ENCODE results near the gene ATP6V1G2.

ATP6V1G2 gene

GRCh38 chr6:31533455-31533841 is 13.0 kb downstream of the ATP6V1G2 start:
- in situ Hi-C loops (cut with MboI; ENCODE audit: low pct_unique_long_range_greater_than_20kb, low sequenced_read_pairs, unreplicated experiment) = no loop called here
- no peak for DNase-seq (ENCODE audit: low spot score)
- TF ChIP-seq CTCF (IDR thresholded peaks at IDR 0.05; ENCODE audit: extremely low read depth, insufficient read depth, missing control alignments) = no peak

- no peak for TF ChIP-seq CTCF (IDR thresholded peaks at IDR 0.05; ENCODE audit: extremely low read depth, insufficient read depth, missing control alignments)
- no peak for DNase-seq (ENCODE audit: low spot score)
- in situ Hi-C loops (cut with MboI; ENCODE audit: low pct_unique_long_range_greater_than_20kb, low sequenced_read_pairs, unreplicated experiment) = no loop called here
These were observed 13.6 kb downstream of the ATP6V1G2 start for GRCh38 chr6:31532644-31533454.

GRCh38 chr6:31531771-31532643 is 14.4 kb downstream of the ATP6V1G2 start:
- TF ChIP-seq CTCF (IDR thresholded peaks at IDR 0.05; ENCODE audit: extremely low read depth, insufficient read depth, missing control alignments) = no peak
- in situ Hi-C loops (cut with MboI; ENCODE audit: low pct_unique_long_range_greater_than_20kb, low sequenced_read_pairs, unreplicated experiment) = no loop called here
- DNase-seq (ENCODE audit: low spot score) = no peak

GRCh38 chr6:31531162-31531561 is 15.2 kb downstream of the ATP6V1G2 start:
- TF ChIP-seq CTCF (IDR thresholded peaks at IDR 0.05; ENCODE audit: extremely low read depth, insufficient read depth, missing control alignments) = no peak
- in situ Hi-C loops (cut with MboI; ENCODE audit: low pct_unique_long_range_greater_than_20kb, low sequenced_read_pairs, unreplicated experiment) = no loop called here
- DNase-seq (ENCODE audit: low spot score) = no peak

- in situ Hi-C loops (cut with MboI; ENCODE audit: low pct_unique_long_range_greater_than_20kb, low sequenced_read_pairs, unreplicated experiment) = no loop called here
- no peak for DNase-seq (ENCODE audit: low spot score)
These were observed 15.7 kb downstream of the ATP6V1G2 start for GRCh38 chr6:31530659-31531058.

More at GRCh38 chr6:31530659-31531058, 15.7 kb downstream of the ATP6V1G2 start:
- no peak for TF ChIP-seq CTCF (IDR thresholded peaks at IDR 0.05; ENCODE audit: extremely low read depth, insufficient read depth, missing control alignments)

Measured in GM13977 (cell line).